ENCODE results near the gene TADA1. TPM values are rescaled to one million over a fixed set of nuclear protein-coding genes. Genes with fewer than 3 reads are reported as not detected.

TADA1 gene
- total RNA-seq, 1 experiment from 2014 or later: 15.2 TPM

GRCh38 chr1:166907763-166908162, 31.7 kb upstream of the TADA1 start:
- H3K36me3 ChIP-seq (ENCODE audit: insufficient read depth, low read length, poor library complexity, severe bottlenecking): no peaks in the 10 kb centered on the region
- POLR2A ChIA-PET (ENCODE audit: low non-redundant PET): no interaction called here
- no TSS peak for BruUV-seq (replicated peaks)

GRCh38 chr1:166907051-166907450, 31.0 kb upstream of the TADA1 start:
- no peak for TF ChIP-seq EZH2 (IDR thresholded peaks at IDR 0.05; ENCODE audit: borderline replicate concordance, low read depth, low read length, poor library complexity, severe bottlenecking)
- no peak for TF ChIP-seq CTCF (conservative IDR thresholded peaks at IDR 0.05; ENCODE audit: low read depth, low read length)
- H3K9me3 ChIP-seq (ENCODE audit: low read depth, low read length, poor library complexity, severe bottlenecking): peaks cover 9% of the 10 kb centered on the region
- H3K27ac ChIP-seq (ENCODE audit: low read depth, low read length, poor library complexity, severe bottlenecking): no peak overlapping the region
- H3K4me1 ChIP-seq (ENCODE audit: insufficient read depth, low read length, poor library complexity, severe bottlenecking): no peaks in the 10 kb centered on the region
- H3K36me3 ChIP-seq (ENCODE audit: insufficient read depth, low read length, poor library complexity, severe bottlenecking): no peaks in the 10 kb centered on the region
- POLR2A ChIA-PET (ENCODE audit: low non-redundant PET): no interaction called here
- no TSS peak for BruUV-seq (replicated peaks)
- no peak overlapping the region for H3K4me3 ChIP-seq (ENCODE audit: low read depth, low read length, poor library complexity, severe bottlenecking)
- CTCF ChIA-PET: no interaction called here
- intact Hi-C loops (cut with micrococcal nuclease; ENCODE audit: unreplicated experiment): no loop called here
- H3K27me3 ChIP-seq (replicated peaks; ENCODE audit: insufficient read depth, low read depth, low read length, poor library complexity): peaks cover 20% of the 10 kb centered on the region
- DNase-seq (ENCODE audit: low spot score): no peak

More at GRCh38 chr1:166907763-166908162, 31.7 kb upstream of the TADA1 start:
- peaks cover 9% of the 10 kb centered on the region for H3K9me3 ChIP-seq (ENCODE audit: low read depth, low read length, poor library complexity, severe bottlenecking)
- no peak for DNase-seq (ENCODE audit: low spot score)
- CTCF ChIA-PET: interaction anchor here (0.7 kb wide), 1 partner anchor 151 kb away, joined by 3 read pairs; no protein-coding TSS in a partner anchor
- intact Hi-C loops (cut with micrococcal nuclease; ENCODE audit: unreplicated experiment): no loop called here
- H3K4me1 ChIP-seq (ENCODE audit: insufficient read depth, low read length, poor library complexity, severe bottlenecking): no peaks in the 10 kb centered on the region
- TF ChIP-seq EZH2 (IDR thresholded peaks at IDR 0.05; ENCODE audit: borderline replicate concordance, low read depth, low read length, poor library complexity, severe bottlenecking) (no peak), CTCF (conservative IDR thresholded peaks at IDR 0.05; ENCODE audit: low read depth, low read length) (no peak)
- H3K27ac ChIP-seq (ENCODE audit: low read depth, low read length, poor library complexity, severe bottlenecking): no peak overlapping the region
- peaks cover 20% of the 10 kb centered on the region for H3K27me3 ChIP-seq (replicated peaks; ENCODE audit: insufficient read depth, low read depth, low read length, poor library complexity)
- no peak overlapping the region for H3K4me3 ChIP-seq (ENCODE audit: low read depth, low read length, poor library complexity, severe bottlenecking)

- no peak overlapping the region for H3K4me3 ChIP-seq (ENCODE audit: low read depth, low read length, poor library complexity, severe bottlenecking)
- CTCF ChIA-PET: no interaction called here
- peaks cover 20% of the 10 kb centered on the region for H3K27me3 ChIP-seq (replicated peaks; ENCODE audit: insufficient read depth, low read depth, low read length, poor library complexity)
- H3K4me1 ChIP-seq (ENCODE audit: insufficient read depth, low read length, poor library complexity, severe bottlenecking): no peaks in the 10 kb centered on the region
- no peak overlapping the region for H3K27ac ChIP-seq (ENCODE audit: low read depth, low read length, poor library complexity, severe bottlenecking)
- no peaks in the 10 kb centered on the region for H3K36me3 ChIP-seq (ENCODE audit: insufficient read depth, low read length, poor library complexity, severe bottlenecking)
- POLR2A ChIA-PET (ENCODE audit: low non-redundant PET): no interaction called here
- TF ChIP-seq EZH2 (IDR thresholded peaks at IDR 0.05; ENCODE audit: borderline replicate concordance, low read depth, low read length, poor library complexity, severe bottlenecking) (no peak), CTCF (conservative IDR thresholded peaks at IDR 0.05; ENCODE audit: low read depth, low read length) (no peak)
- H3K9me3 ChIP-seq (ENCODE audit: low read depth, low read length, poor library complexity, severe bottlenecking): peaks cover 5% of the 10 kb centered on the region
- BruUV-seq (replicated peaks): no TSS peak
- intact Hi-C loops (cut with micrococcal nuclease; ENCODE audit: unreplicated experiment): no loop called here
- no peak for DNase-seq (ENCODE audit: low spot score)
Observed at GRCh38 chr1:166906647-166907046, 30.6 kb upstream of the TADA1 start.
